Amygdala (tissue), 56 donors: ENCODE measurements around the gene AUTS2.

Source experiments
- DNase-seq, 56 donors: peaks; one replicate each; lab custom pipeline; 2025; lab: John Stamatoyannopoulos, UW

Gene AUTS2

GRCh38 chr7:70752794-70753241, 1154.5 kb downstream of the AUTS2 start:
- no peak for DNase-seq

DNA sequence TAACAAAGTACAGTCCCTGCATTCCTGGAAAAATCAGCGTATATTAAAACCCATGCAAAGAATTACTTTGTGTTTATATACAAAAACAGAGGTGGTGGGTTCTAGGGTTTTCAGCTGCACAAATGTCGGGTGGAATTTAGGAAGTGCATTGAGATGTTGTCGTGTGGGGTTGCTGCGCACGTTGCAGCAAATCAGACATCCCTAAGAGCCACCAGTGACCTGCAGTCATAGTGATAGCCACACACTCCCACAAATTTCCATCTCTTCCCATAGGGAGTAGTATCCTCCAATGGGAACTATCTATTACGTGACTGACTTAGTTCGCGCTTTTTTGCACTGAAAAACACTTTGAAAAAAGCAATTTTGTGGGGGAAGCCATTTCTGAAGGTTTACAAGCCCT, 1158.5 kb downstream of the AUTS2 start:
- no peak for DNase-seq

GRCh38 chr7:70758646-70759045, 1160.4 kb downstream of the AUTS2 start:
- no peak for DNase-seq

- no peak for DNase-seq
Measured at GRCh38 chr7:70759674-70760073, 1161.4 kb downstream of the AUTS2 start.

GRCh38 chr7:70761711-70762328, 1163.5 kb downstream of the AUTS2 start:
- no peak for DNase-seq

GRCh38 chr7:70762696-70763095, 1164.4 kb downstream of the AUTS2 start:
- no peak for DNase-seq

DNA sequence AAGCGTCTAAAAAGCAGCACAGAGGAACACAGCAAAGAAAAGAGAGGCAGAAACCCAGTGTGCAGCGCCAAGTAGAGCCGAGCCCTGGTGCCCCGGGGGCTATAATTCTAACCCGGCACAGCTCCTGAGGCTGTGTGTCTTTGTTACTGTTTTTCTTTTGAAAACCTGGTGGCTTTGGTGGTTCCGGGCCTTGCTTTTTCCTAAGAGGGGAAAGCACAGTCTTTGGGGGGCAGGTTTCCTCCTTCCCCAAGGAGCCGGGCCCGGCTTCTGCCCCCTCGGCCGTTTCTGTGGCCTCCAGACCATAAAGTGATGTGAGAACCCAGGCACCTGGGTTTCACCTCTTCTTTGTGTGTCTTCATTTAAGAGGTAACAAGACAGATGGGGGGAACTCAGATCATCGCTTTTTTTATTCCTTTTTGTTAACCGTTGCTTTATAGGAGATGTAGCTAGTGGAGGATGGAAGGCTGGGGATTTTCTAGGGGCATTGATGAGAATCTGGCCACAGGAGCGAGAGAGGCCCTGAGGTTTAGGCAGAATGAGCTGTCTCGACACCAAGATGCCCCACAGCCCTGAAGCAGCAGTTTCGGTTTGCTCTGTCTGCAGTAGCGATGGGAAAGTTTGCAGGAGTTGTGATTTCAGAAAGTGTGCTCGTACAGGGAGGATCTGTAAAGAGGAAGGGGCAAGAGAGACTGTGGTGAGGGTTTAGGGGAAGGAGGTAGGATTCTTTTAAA, 1165.9 kb downstream of the AUTS2 start:
- DNase-seq: peak in 12 of 56 donors; percentile 9 to 51 (median 32)

GRCh38 chr7:70764701-70765208, 1166.5 kb downstream of the AUTS2 start:
- no peak for DNase-seq

DNA sequence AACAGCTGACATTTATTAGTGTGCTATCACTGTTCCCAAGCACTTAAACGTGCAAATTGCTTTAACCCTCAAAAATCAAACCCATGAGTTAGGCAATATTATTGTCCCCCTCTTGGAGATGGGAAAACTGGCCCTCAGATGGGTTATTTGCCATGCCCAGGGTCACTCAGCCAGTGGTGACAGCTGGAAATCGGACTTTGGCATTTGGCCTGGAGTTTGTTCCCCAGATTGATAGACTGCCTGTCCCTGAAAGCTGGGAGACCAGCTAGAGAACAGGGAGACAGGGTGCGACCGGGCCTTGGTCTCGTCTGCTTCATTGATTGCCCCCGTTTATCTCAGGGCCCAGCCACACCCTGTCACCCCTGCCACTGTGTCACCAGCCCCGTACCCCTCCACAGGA, 1167.4 kb downstream of the AUTS2 start:
- no peak for DNase-seq

DNA sequence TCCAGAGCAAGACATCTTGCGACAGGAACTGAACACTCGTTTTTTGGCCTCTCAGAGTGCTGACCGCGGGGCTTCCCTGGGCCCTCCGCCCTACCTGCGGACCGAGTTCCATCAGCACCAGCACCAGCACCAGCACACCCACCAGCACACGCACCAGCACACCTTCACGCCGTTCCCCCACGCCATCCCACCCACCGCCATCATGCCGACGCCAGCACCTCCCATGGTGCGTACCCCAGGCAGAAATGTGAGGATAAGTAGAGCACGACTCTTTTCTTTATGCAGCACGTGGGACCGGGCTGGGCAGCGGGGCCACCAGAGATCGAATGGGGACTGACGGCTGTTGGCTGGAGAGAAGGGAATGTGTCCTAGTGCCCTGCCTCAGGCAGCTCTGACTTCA, 1167.8 kb downstream of the AUTS2 start:
- DNase-seq: no peak

- DNase-seq: no peak
Measured at GRCh38 chr7:70766694-70767093, 1168.4 kb downstream of the AUTS2 start.

DNA sequence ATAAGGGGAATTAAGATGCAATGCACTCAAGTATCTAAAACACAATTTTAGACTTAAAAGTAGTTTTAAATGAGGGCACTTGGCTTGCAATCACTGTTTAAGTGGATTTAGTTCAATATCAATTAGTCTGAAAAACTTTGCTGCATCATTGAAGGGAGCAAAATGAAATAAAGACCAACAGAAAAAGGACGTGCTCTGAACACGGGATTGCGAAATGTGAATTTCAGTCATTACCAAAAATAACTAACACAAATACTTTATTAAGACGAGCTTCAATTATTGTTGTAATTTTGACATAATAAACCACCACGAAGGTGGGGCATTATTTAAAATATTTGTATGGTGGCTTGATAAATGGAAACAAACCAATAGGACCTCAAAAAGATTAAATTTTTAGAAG, 1171.9 kb downstream of the AUTS2 start:
- no peak for DNase-seq

DNA sequence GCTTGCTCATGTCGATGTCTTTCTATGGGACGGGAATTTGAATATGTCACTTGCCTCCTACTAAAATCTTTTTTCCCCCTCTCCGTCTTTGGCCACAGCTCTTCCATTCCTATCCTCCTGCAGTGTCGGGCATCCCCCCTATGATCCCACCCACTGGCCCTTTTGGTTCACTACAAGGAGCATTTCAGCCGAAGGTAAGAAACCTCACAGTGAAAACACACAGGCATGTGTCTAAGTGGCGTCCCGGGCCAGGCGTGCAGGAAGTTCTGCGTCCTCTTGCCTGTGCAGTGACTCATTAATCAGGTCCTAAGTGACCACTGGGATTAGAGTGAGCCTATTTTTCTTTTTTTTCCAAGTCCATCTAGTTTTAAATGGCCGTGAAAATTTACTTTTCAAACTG, 1173.2 kb downstream of the AUTS2 start:
- DNase-seq: no peak

DNA sequence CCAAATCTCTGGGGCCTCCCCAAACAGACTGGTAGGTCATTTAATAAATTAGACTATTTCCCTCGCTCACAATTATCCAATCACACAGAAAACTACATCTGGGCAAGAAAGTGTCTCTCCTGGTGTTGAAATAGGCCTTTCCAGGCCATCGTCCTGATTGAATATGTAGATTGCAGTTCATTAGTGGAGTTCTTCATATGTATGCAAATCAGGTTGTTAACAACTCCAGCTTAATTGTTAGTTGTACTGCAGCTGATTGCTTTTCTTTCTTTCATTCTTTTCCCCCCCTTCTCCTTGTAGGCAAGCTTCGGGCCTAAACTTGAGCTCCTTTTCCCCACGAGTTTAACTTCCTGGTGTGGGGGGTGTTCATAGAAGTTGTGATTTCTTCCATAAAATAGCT, 1174.6 kb downstream of the AUTS2 start:
- DNase-seq: no peak

- DNase-seq: no peak
Measured at GRCh38 chr7:70773406-70773805, 1175.1 kb downstream of the AUTS2 start.

DNA sequence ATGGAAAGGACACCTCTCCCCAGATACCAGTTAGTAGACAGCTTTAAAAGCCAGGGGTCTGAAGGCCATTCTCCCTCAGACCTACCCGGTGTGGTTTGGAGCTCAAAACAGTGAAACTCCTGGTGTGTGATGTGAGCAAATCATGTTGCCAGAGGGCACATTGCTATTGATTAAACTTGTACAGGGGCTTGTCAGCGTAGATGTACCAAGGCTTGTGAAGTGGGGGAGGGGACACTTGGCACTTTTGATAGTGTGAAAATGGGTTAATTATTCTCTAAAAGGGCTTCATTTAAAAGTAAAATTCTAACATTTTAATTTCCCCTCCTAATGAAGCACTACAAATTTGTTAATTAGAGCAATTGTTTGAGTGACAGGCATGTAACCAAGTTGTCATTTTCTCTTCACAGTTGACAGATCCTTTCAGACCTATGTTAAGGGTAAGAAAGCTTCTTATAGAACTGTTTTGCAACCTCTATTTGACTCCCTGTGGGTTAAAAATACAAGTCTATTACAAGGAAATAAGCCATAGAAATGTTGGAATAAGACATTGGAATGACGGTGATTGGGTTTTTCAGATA, 1176.8 kb downstream of the AUTS2 start:
- no peak for DNase-seq

GRCh38 chr7:70775570-70776156, 1177.4 kb downstream of the AUTS2 start:
- no peak for DNase-seq

DNA sequence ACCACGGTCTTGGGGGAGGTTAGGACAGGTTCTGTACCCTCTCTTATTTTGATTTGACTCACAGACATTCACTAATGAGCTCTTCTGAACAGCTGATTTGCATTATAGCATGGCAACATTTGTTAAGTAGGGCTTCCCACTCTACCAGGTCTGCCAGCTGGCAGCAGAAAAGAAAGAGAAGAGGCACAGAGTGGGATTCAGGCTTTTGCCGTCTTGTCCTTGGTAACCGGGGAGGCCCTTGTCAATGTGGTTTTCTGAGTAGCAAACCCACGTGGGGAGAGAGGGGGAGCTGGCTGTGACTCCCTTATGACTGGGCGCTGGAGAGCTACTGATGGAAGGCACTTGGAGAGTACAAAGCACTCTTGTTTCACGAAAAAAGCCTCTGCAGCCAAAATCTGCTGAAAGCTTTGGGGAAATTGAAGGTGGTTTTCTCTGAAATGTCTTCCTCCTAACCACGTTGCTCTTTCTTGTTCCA, 1178.4 kb downstream of the AUTS2 start:
- DNase-seq: peak in 54 of 56 donors; percentile 13 to 91 (median 74)

DNA sequence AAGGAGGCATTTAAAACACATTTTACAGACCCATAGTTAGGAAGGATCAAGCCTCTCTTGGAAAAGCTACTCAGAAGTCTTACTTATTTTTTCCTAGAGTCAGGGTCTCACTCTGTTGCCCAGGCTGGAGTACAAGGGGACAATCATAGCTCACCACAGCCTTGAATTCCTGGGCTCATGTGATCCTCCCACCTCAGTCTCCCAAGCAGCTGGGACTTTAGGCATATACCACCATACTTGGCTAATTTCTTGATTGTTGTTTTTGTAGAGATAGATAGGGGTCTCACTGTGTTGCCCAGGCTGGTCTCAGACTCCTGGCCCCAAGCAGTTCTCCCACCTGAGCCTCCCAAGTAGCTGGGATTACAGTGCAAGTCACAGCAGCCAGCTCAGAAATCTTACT, 1179.0 kb downstream of the AUTS2 start:
- no peak for DNase-seq

- no peak for DNase-seq
Measured at GRCh38 chr7:70778585-70778984, 1180.3 kb downstream of the AUTS2 start.

- DNase-seq: no peak
Measured at GRCh38 chr7:70779321-70779720, 1181.0 kb downstream of the AUTS2 start.
